Endometrium (tissue), 2 donors: ENCODE measurements around the gene ARHGEF37.
A peak's percentile ranks its signal among the peaks of the same experiment; 100 is the strongest.

Experiments used
- FAIRE-seq: peaks from 2 replicates; lab custom pipeline; 2012; peaks lifted over from hg19 to GRCh38; lab: Jason Lieb, UNC
- donor health status: control.
- donor health status: control.

Gene ARHGEF37

DNA sequence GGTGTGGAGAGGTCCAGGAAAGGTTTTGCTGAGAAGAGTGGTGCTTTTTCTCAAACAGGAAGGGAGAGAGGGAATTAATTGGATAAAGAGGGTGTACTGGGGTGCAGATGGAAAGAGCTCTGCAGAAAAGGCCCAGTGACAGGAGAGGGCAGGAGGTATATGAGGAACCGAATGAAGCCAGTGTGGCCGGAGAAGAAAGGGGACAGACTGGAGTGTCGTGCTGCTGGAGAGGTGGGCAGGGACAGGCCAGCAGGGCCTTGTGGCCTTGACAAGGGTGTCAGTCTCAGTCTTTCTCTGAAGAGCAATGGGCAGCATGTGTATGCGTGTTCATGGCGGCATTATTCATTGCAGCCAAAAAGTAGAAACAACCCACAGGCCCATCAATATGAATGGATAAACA, 48.1 kb downstream of the ARHGEF37 start:
- FAIRE-seq = no peak

GRCh38 chr5:149630337-149630736, 49.0 kb downstream of the ARHGEF37 start:
- FAIRE-seq = no peak

GRCh38 chr5:149631506-149631905, 50.2 kb downstream of the ARHGEF37 start:
- FAIRE-seq = no peak

- FAIRE-seq = no peak
These were observed 51.3 kb downstream of the ARHGEF37 start for GRCh38 chr5:149632311-149633251.

DNA sequence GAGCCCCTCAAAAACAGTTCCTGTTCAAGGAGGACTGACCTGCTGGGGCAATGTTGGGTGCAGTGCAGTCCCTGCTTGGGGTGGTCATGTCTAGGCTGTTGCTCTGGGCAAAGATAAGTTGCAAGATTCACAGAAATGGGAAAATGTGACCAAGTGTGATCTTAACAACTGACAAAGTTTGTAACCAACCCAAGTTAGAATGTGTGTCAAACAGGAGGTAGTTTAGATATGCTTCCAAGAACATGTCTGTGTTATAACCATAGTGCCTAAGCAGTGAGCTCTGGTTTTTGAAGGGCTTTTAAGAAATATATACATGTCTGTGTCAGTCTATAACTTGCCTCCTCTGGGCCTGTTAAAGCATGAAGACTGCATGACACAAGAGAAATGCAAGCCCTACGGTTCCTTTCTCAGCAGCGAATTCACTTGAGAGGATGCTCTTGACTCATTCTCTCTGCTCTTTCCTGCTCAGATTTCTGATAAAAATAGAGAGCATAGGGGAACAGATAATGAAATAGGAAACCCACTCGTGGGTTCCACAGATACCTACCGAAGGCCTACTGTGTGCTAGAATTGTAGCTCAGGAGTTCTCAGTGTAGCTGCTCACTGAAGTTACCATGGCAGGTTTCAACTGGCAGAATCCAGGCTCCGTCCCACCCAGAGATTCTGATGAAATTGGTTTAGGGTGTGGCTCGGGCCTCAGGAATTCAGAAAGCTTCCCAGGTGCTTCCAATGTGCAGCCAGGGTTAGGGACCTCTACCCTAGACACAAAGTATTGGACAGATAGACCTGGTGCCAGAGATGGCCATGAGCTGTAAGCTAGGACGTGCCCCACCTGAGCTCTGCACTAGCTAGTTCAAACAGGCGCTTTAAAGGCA, 52.4 kb downstream of the ARHGEF37 start:
- no peak for FAIRE-seq

- no peak for FAIRE-seq
These were observed 54.1 kb downstream of the ARHGEF37 start for GRCh38 chr5:149635394-149635793.

GRCh38 chr5:149636191-149636860, 55.0 kb downstream of the ARHGEF37 start:
- FAIRE-seq = no peak

GRCh38 chr5:149636861-149637246, 55.6 kb downstream of the ARHGEF37 start:
- FAIRE-seq = peak; percentile 45

DNA sequence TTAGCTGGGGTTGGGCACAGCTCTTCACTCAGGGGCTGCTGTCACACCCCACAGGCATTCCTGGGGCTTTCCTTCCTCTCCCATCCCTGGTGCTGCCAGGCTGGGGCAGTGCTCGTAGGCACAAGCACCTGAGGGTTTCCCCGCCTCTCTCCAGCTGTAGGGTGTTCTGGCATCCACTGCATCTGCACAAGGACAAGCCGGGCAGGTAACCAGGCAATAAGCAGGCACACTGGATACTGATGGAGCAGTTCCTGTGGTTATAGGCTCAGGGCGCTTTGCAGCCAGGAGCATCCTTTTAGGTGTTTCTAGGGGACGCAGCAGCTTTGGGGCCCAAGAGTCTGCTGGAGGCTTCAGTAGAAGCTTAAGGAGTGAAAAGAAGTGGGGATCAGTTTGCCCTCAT, 56.8 kb downstream of the ARHGEF37 start:
- no peak for FAIRE-seq

DNA sequence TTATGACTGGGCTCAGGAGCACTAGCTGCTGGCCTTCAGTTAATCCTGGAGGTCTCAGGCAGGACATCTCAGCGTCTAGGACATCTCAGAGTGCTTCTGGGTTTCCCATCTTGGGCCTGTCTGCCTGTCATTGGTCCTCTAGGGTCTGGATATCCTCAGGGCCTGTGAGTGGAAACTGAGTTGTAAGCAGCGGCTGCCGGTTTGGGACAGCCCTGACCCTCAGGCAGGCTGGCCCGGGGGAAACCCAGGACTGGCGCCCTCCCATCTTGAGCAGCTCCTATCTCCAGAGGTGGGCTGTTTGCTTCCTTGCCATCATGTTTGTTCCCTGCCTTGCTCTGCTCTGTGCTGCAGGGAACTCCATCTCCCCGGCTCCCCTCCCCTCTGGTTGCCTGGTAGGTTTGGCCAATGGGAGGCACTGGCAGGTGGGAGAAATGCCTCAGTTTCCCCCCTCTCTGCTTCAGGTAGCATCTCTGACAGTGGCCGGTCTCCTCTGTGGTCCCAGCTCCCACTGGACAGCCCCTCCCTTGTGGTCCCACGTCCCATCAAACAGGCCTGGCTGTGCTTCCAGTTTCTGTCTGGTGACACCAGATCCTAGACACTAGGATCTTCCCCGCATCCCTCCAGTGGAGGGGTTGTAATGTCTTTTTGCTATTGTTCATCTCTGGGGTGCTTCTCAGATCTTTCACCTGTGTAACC, 57.4 kb downstream of the ARHGEF37 start:
- no peak for FAIRE-seq

- FAIRE-seq = no peak
These were observed 58.4 kb downstream of the ARHGEF37 start for GRCh38 chr5:149639737-149640136.

GRCh38 chr5:149640350-149640999, 59.2 kb downstream of the ARHGEF37 start:
- no peak for FAIRE-seq

DNA sequence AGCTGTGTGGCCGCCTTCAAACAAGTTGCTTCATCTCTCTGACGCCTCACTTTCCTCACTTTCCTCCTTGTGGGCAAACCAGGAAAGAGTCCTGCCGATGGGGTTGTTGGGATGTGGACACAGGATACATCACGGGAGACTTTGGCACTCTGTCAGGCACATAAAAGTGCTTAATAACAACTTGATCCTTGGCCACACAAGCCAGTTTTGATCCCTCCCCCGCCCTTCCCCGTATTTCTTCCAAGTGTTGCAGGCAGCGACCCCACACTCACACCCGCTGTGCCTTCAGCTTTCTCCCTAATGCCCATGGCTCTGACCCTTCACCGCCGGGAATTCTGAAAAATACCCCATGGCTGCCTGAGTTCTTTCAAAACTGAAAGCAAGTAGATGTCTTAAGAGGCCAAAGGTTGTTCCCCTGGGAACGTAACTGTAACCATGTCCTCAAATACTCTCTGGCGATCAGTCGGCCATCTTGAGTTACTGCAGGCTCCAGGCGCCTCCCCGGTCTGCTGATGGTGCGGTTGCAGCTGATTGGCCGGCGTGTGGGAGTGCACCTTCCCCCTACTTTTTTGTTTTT, 59.8 kb downstream of the ARHGEF37 start:
- peak; percentile 89 for FAIRE-seq

GRCh38 chr5:149641600-149641999, 60.3 kb downstream of the ARHGEF37 start:
- no peak for FAIRE-seq

- FAIRE-seq = no peak
These were observed 62.5 kb downstream of the ARHGEF37 start for GRCh38 chr5:149643781-149644180.

DNA sequence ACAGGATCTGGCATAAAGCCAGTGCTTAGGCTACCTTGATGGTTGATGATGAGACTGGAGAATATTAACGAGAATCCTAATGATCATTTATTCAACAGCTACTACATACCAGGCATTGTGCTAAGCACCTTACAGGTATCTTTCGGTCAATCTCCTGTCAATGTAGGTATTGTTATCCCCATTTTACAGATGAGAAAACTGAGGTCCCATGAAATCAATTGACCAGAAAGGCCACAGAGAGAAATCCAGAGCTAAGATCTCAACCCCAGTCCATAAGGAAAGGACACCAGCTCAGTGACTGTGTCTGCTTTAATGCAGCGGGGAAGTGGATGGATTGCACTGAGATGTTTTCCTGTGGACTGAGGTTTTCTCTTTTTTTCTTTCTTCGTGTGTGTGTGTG, 63.3 kb downstream of the ARHGEF37 start:
- FAIRE-seq = no peak

- no peak for FAIRE-seq
These were observed 63.9 kb downstream of the ARHGEF37 start for GRCh38 chr5:149645236-149645635.

GRCh38 chr5:149645725-149646124, 64.4 kb downstream of the ARHGEF37 start:
- no peak for FAIRE-seq

DNA sequence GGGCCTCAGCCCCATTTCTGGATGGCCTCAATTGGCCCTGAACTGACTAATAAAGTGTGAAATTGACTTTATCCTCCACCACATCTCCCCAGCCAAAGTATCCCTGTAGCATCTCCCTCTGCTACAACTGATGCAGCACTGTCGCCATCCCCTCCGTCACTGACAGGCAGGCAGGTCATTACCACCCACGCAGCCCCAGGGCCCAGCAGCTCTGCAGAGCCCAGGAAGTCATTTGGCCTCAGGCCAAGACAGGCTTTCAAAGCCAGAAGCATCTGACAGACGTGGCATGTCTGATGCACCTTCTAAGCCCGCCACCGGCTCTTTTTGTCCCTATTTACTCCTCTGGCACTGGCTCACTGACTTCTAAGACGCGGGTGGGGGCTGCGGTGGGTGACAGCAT, 65.3 kb downstream of the ARHGEF37 start:
- FAIRE-seq = no peak

DNA sequence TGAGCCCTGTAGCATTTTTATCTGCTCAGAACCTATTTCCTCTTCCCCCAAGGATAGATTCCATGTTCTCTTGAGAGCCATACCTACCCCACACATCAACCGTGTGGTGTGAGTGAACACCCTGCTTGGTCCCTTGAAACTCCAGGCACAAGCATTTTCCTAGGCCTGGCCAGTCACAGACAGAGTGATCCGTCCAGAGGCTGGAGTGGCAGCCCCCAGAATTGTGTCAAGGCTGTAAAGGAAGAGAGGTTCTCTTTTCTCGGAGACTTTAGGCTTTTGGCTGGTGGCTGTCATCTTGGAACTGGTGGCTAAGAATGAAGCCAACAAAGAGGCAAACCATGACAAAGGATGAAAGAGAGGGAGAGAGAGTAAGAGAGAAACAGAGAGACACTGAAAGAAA, 66.0 kb downstream of the ARHGEF37 start:
- FAIRE-seq = no peak
